K562 (cell line): ENCODE measurements around the gene ANKRD13C. TPM values are rescaled to one million over a fixed set of nuclear protein-coding genes. Genes with fewer than 3 reads are reported as not detected.

ENCODE experiments used
- CBX2 ChIP-seq: fragments of 200-600 bp; sonication (generic); IDR thresholded peaks from one replicate; pipeline ENCODE4 v1.6.1; 2012; ENCODE audit warnings: mild to moderate bottlenecking, low read length, inconsistent platforms; ENCODE audit not compliant: insufficient read depth, poor library complexity, severe bottlenecking
- HDAC3 ChIP-seq: fragments of 450-650 bp; IDR thresholded peaks from 2 replicates; pipeline ENCODE4 v1.6.1; 2018; ENCODE audit warnings: borderline replicate concordance, mild to moderate bottlenecking, moderate library complexity; ENCODE audit not compliant: partially characterized antibody
- HMG20B ChIP-seq: fragments of 250-450 bp; sonication (Bioruptor Pico); IDR thresholded peaks from 2 replicates; pipeline ENCODE4 v1.5.0; 2021; ENCODE audit warnings: mild to moderate bottlenecking
- KLF6 ChIP-seq: fragments of 250-450 bp; sonication (Bioruptor Pico); IDR thresholded peaks from 2 replicates; pipeline ENCODE4 v1.4.0; 2020; ENCODE audit warnings: mild to moderate bottlenecking, moderate library complexity, borderline replicate concordance
- MCM7 ChIP-seq, 2 experiments: fragments of 450-650 bp; IDR thresholded peaks; 2 replicates each; pipeline ENCODE4 v1.6.1; 2016 to 2018
- MED1 ChIP-seq: sonication (generic); formaldehyde crosslinking; IDR thresholded peaks from 2 replicates; pipeline ENCODE4 v1.8.1; 2023; ENCODE audit warnings: missing genetic modification reagents, borderline replicate concordance
- NFRKB ChIP-seq: fragments of 450-650 bp; IDR thresholded peaks from 2 replicates; pipeline ENCODE4 v1.6.1; 2016; ENCODE audit warnings: low read depth
- NR2C2 ChIP-seq, 2 experiments: fragments of 200-800 bp in 1 of 2; sonication (Bioruptor generic) in 1 of 2; sonication (generic) in 1 of 2; formaldehyde crosslinking in 1 of 2; IDR thresholded peaks; 2 replicates each; pipeline versions ENCODE4 v1.6.1 to v1.8.0; 2016 to 2022; ENCODE audit warnings: mild to moderate bottlenecking in 1 of 2, missing compliant biosample characterization in 1 of 2, missing genetic modification characterization in 1 of 2, missing genetic modification reagents in 1 of 2
- TARDBP ChIP-seq: fragments of 450-650 bp; IDR thresholded peaks from 2 replicates; pipeline ENCODE4 v1.6.1; 2016
- TCF7 ChIP-seq: sonication (generic); IDR thresholded peaks from 2 replicates; pipeline ENCODE4 v1.6.1; 2016; ENCODE audit warnings: antibody characterized with exemption, borderline replicate concordance
- TEAD2 ChIP-seq: fragments of 450-650 bp; IDR thresholded peaks from 2 replicates; pipeline ENCODE4 v1.6.1; 2016; ENCODE audit warnings: missing genetic modification characterization, control low read depth, missing compliant biosample characterization
- TEAD4 ChIP-seq, 2 experiments: sonication (generic) in 1 of 2; formaldehyde crosslinking in 1 of 2; IDR thresholded peaks; 2 replicates each; pipeline versions ENCODE4 v1.6.1 to v1.8.0; 2012 to 2022; ENCODE audit warnings: borderline replicate concordance in 1 of 2, inconsistent platforms in 1 of 2, low read length in 1 of 2, mild to moderate bottlenecking in 1 of 2, missing genetic modification reagents in 1 of 2
- ZNF764 ChIP-seq: fragments of 250-450 bp; sonication (Bioruptor Pico); IDR thresholded peaks from 2 replicates; pipeline ENCODE4 v1.4.0; 2020; ENCODE audit warnings: low read depth, mild to moderate bottlenecking, moderate library complexity
- polyA plus RNA-seq, 8 experiments: library from polyadenylated mRNA; depleted of rRNA in 4 of 8; stranded (reverse) in 5 of 8; unstranded in 3 of 8; fragments of >200 nt; fragmentation: Nextera tagmentation in 2 of 8; fragmentation: Illumina TruSeq in 1 of 8; extraction: Ambion mirVana in 2 of 8; extraction: Trizol in 1 of 8; gene quantifications; 2 replicates each; pipeline versions ENCODE4 v1.2.1 to v1.2.3, GENCODE V29; 2011 to 2014; ENCODE audit warnings: inconsistent platforms in 1 of 8, missing spikeins in 1 of 8
- total RNA-seq, 7 experiments: library from RNA; depleted of rRNA in 6 of 7; stranded (reverse); fragments of >200 nt in 6 of 7; fragmentation: Illumina TruSeq in 2 of 7; extraction: Trizol in 2 of 7; gene quantifications; 2 replicates each; pipeline versions ENCODE4 v1.2.1 to v1.2.3, GENCODE V29; 2011 to 2021; ENCODE audit warnings: low replicate concordance in 1 of 7
- TF ChIP-seq, protein P1 (sequence below): sonication (generic); formaldehyde crosslinking; IDR thresholded peaks from 2 replicates; pipeline ENCODE4 v1.8.0; 2022; ENCODE audit warnings: mild to moderate bottlenecking, missing genetic modification reagents
- TF ChIP-seq, protein P2 (sequence below): fragments of 450-650 bp; IDR thresholded peaks from 2 replicates; pipeline ENCODE4 v1.6.1; 2016; ENCODE audit warnings: low read depth, mild to moderate bottlenecking, moderate library complexity
- TF ChIP-seq, protein P3 (sequence below), 2 experiments: fragments of 450-650 bp; IDR thresholded peaks; 2 replicates each; pipeline ENCODE4 v1.6.1; 2016
- TF ChIP-seq, protein P4 (sequence below), 2 experiments: IDR thresholded peaks; 2 replicates each; pipeline ENCODE4 v1.6.1; 2011; ENCODE audit warnings: borderline replicate concordance in 1 of 2, control low read depth in 1 of 2, low read depth in 1 of 2, low read length in 1 of 2, mild to moderate bottlenecking in 1 of 2, mixed read lengths in 1 of 2, moderate library complexity in 1 of 2; ENCODE audit not compliant: insufficient read depth in 1 of 2, insufficient read length in 1 of 2, poor library complexity in 1 of 2, severe bottlenecking in 1 of 2; ENCODE audit errors: extremely low read depth in 1 of 2
- TF ChIP-seq, protein P5 (sequence below): fragments of 450-650 bp; formaldehyde crosslinking; conservative IDR thresholded peaks from 2 replicates; pipeline ENCODE4 v1.4.0; 2022; ENCODE audit warnings: mild to moderate bottlenecking, missing genetic modification characterization
- TF ChIP-seq, protein P6 (sequence below): fragments of 250-450 bp; sonication (Bioruptor Pico); IDR thresholded peaks from 2 replicates; pipeline ENCODE4 v1.5.0; 2020; ENCODE audit warnings: mild to moderate bottlenecking

Gene ANKRD13C
- total and polyA plus RNA-seq, 9 of the 15 experiments (the other 6 are each of a cell fraction or from before 2014, with no cell fraction given), result 3.4 to 22.8 (median 12.5) TPM

DNA sequence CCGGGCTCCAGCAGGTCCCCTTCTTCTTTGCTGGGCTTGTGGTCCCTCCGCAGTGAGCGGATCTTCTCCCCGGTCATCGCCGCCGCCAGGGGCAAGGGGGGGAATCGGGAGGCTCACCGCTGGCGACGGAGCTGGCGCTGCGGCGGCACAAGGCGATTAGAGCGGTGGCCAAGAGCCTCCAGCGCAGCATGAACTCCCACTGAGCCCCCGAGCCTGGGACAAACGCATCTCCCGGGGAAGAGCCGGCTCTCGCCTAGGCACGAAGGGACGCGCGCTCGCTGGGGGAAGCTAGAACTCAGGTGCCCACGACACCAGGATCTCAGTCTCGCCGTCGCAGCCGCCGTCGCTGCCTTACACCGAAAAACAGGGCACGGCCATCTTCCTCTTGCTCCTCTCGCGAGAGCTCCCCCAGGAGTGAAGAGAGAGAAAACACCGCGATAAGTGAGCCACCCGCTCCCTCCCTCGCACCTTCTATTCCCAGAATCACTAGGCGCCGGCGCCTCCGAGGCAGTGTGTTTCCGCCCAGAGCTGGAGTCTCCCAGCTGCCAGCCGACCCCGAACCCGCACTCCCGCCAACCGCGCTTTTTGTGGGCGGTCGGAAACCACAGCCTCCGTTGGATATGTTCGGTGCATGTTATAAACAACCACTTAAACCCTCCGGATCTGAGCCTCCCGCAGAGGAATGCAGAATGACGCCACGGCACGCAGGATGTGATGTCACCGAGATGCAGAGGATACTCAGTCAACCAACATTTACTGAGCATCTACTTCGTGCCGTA lies at the start of gene ANKRD13C (continued):
- TF ChIP-seq HMG20B (CRISPR knock-in tag) (no peak), NFRKB (peak; percentile 93), CBX2 (no peak), TEAD2 (tag) (peak; percentile 65; the same call in 1 of the 2 replicates), ZNF764 (CRISPR knock-in tag) (no peak), HDAC3 (peak; percentile 51), MCM7 (IDR thresholded peaks at IDR 0.05) (no peak), KLF6 (CRISPR knock-in tag) (0 out of 2 replicates have a peak, but pooled peaks have one; percentile 12), TCF7 (peak; percentile 63; the same call in 1 of the 2 replicates), NR2C2 (CRISPR knock-in tag; IDR thresholded peaks at IDR 0.05) (no peak), NR2C2 (tag; IDR thresholded peaks at IDR 0.05) (peak; percentile 68), TEAD4 (IDR thresholded peaks at IDR 0.05; ENCODE audit: low read length) (peak; percentile 79), TEAD4 (CRISPR knock-in tag; IDR thresholded peaks at IDR 0.05; ENCODE audit: borderline replicate concordance) (no peak), MED1 (no peak), TARDBP (peak; percentile 94)
- TF ChIP-seq, protein P1, sequence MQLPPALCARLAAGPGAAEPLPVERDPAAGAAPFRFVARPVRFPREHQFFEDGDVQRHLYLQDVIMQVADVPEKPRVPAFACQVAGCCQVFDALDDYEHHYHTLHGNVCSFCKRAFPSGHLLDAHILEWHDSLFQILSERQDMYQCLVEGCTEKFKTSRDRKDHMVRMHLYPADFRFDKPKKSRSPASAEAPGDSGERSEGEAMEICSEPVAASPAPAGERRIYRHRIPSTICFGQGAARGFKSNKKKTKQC (CRISPR knock-in tag), result no peak; the same call in 1 of the 2 replicates
- TF ChIP-seq, protein P2, sequence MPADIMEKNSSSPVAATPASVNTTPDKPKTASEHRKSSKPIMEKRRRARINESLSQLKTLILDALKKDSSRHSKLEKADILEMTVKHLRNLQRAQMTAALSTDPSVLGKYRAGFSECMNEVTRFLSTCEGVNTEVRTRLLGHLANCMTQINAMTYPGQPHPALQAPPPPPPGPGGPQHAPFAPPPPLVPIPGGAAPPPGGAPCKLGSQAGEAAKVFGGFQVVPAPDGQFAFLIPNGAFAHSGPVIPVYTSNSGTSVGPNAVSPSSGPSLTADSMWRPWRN, result peak; percentile 21; the same call in 1 of the 2 replicates
- TF ChIP-seq, protein P3, sequence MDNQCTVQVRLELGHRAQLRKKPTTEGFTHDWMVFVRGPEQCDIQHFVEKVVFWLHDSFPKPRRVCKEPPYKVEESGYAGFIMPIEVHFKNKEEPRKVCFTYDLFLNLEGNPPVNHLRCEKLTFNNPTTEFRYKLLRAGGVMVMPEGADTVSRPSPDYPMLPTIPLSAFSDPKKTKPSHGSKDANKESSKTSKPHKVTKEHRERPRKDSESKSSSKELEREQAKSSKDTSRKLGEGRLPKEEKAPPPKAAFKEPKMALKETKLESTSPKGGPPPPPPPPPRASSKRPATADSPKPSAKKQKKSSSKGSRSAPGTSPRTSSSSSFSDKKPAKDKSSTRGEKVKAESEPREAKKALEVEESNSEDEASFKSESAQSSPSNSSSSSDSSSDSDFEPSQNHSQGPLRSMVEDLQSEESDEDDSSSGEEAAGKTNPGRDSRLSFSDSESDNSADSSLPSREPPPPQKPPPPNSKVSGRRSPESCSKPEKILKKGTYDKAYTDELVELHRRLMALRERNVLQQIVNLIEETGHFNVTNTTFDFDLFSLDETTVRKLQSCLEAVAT (IDR thresholded peaks at IDR 0.05), result peak; percentile 47 to 51; a peak in 2 of 4 replicates
- TF ChIP-seq, protein P4, sequence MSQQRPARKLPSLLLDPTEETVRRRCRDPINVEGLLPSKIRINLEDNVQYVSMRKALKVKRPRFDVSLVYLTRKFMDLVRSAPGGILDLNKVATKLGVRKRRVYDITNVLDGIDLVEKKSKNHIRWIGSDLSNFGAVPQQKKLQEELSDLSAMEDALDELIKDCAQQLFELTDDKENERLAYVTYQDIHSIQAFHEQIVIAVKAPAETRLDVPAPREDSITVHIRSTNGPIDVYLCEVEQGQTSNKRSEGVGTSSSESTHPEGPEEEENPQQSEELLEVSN (IDR thresholded peaks at IDR 0.05; ENCODE audit: borderline replicate concordance in 1 of 2, extremely low read depth in 1 of 2, insufficient read depth in 1 of 2, insufficient read length in 1 of 2, low read depth in 1 of 2, low read length in 1 of 2, poor library complexity in 1 of 2, severe bottlenecking in 1 of 2), result peak; percentile 75 to 86
- TF ChIP-seq, protein P5, sequence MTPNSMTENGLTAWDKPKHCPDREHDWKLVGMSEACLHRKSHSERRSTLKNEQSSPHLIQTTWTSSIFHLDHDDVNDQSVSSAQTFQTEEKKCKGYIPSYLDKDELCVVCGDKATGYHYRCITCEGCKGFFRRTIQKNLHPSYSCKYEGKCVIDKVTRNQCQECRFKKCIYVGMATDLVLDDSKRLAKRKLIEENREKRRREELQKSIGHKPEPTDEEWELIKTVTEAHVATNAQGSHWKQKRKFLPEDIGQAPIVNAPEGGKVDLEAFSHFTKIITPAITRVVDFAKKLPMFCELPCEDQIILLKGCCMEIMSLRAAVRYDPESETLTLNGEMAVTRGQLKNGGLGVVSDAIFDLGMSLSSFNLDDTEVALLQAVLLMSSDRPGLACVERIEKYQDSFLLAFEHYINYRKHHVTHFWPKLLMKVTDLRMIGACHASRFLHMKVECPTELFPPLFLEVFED (CRISPR knock-in tag), result peak; percentile 83; the same call in 1 of the 2 replicates
- TF ChIP-seq, protein P6, sequence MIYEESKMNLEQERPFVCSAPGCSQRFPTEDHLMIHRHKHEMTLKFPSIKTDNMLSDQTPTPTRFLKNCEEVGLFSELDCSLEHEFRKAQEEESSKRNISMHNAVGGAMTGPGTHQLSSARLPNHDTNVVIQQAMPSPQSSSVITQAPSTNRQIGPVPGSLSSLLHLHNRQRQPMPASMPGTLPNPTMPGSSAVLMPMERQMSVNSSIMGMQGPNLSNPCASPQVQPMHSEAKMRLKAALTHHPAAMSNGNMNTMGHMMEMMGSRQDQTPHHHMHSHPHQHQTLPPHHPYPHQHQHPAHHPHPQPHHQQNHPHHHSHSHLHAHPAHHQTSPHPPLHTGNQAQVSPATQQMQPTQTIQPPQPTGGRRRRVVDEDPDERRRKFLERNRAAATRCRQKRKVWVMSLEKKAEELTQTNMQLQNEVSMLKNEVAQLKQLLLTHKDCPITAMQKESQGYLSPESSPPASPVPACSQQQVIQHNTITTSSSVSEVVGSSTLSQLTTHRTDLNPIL (CRISPR knock-in tag), result no peak
